RWPE1 (cell line): ENCODE results near the gene SLC25A28.

Experiments
- CTCF ChIA-PET: fragments of 350-600 bp; sonication (Branson Sonifier 250); formaldehyde crosslinking; extraction: SDS; loops from one replicate; lab custom pipeline; 2021; lab: Yijun Ruan, JAX
- POLR2A ChIA-PET: fragments of 400-600 bp; formaldehyde crosslinking; extraction: SDS; loops from one replicate; lab custom pipeline; 2020; ENCODE audit warnings: antibody characterized with exemption; ENCODE audit not compliant: low non-redundant PET; lab: Yijun Ruan, JAX
- DNase-seq: peaks from one replicate; pipeline ENCODE4 v3.0.0; 2012; ENCODE audit warnings: low spot score
- H3K27ac ChIP-seq: fragments of 450-650 bp; 2 replicates; pipeline ENCODE4 v1.5.1; 2017
- CTCF ChIP-seq: fragments of 450-650 bp; conservative IDR thresholded peaks from 2 replicates; pipeline ENCODE4 v1.5.1; 2017; ENCODE audit warnings: low read depth, mild to moderate bottlenecking

Gene SLC25A28

GRCh38 chr10:99659868-99660366, 39.7 kb upstream of the SLC25A28 start:
- H3K27ac ChIP-seq: peak overlapping the region; percentile 74
- TF ChIP-seq CTCF: no peak
- ChIA-PET CTCF (interaction anchor here (0.6 to 1.4 kb wide), 3 partner anchors 19 to 62 kb away, joined by 3 to 4 read pairs (median 3); no protein-coding TSS in a partner anchor), POLR2A (interaction anchor here (0.6 to 1.8 kb wide), 3 partner anchors 39 to 1364 kb away, joined by 3 to 4 read pairs (median 4); partner anchors contain the start of gene SLC25A28)
- no peak for DNase-seq

GRCh38 chr10:99659031-99659867, 39.0 kb upstream of the SLC25A28 start, which contains the start of gene ENTPD7:
Gene ENTPD7, plus strand, starts transcription at chr10:99659509. Its CDS starts 448 bp downstream, at chr10:99659957.
- ChIA-PET POLR2A (interaction anchor here (0.6 to 1.8 kb wide), 5 partner anchors 38 to 1945 kb away, joined by 3 to 9 read pairs (median 4); partner anchors contain the start of gene SLC25A28), CTCF (interaction anchor here (1.0 to 1.4 kb wide), 2 partner anchors 38 to 62 kb away, joined by 3 read pairs; no protein-coding TSS in a partner anchor)
- DNase-seq: peak; percentile 99
- peak within 1 kb of the TSS; percentile 74 for H3K27ac ChIP-seq
- no peak for TF ChIP-seq CTCF

- H3K27ac ChIP-seq: peak overlapping the region; percentile 74
- TF ChIP-seq CTCF: no peak
- ChIA-PET CTCF (no interaction called here), POLR2A (interaction anchor here (0.9 kb wide), 1 partner anchor 1944 kb away, joined by 3 read pairs; no protein-coding TSS in a partner anchor)
- no peak for DNase-seq
Observed at GRCh38 chr10:99658622-99659030, 38.4 kb upstream of the SLC25A28 start.

- H3K27ac ChIP-seq: peak overlapping the region; percentile 19; the same call in 1 of the 2 replicates
- TF ChIP-seq CTCF: no peak
- POLR2A ChIA-PET: interaction anchor here (0.5 kb wide), 1 partner anchor 36 kb away, joined by 4 read pairs; no protein-coding TSS in a partner anchor
- CTCF ChIA-PET: no interaction called here
- peak; percentile 82 for DNase-seq
Observed at GRCh38 chr10:99656199-99657064, 36.2 kb upstream of the SLC25A28 start.

- TF ChIP-seq CTCF: no peak
- DNase-seq: peak; percentile 68
- ChIA-PET POLR2A (interaction anchor here (0.6 kb wide), 1 partner anchor 247 kb away, joined by 4 read pairs; no protein-coding TSS in a partner anchor), CTCF (interaction anchor here (0.6 kb wide), 1 partner anchor 76 kb away, joined by 3 read pairs; no protein-coding TSS in a partner anchor)
- H3K27ac ChIP-seq: peak overlapping the region; percentile 85
Observed at GRCh38 chr10:99654390-99655175, 34.3 kb upstream of the SLC25A28 start.
